ENCODE measurements around the gene TMEM61. TPM values are rescaled to one million over a fixed set of nuclear protein-coding genes. Genes with fewer than 3 reads are reported as not detected.

Gene TMEM61
- total RNA-seq, 1 donor from 2014 or later, result not detected

- Mint-ChIP-seq H3K9me3 (no peaks in the 10 kb centered on the region), H3K27me3 (ENCODE audit: insufficient read depth, low read depth) (peaks cover 14% of the 10 kb centered on the region), H3K4me3 (no peak overlapping the region), H3K4me1 (peaks cover 17% of the 10 kb centered on the region), H3K27ac (no peak overlapping the region), H3K36me3 (no peaks in the 10 kb centered on the region)
- Histone ChIP-seq H4K20me1 (ENCODE audit: low read depth) (no peaks in the 10 kb centered on the region), H2AFZ (replicated peaks) (no peak overlapping the region), H3K36me3 (no peaks in the 10 kb centered on the region), H3K4me3 (no peak overlapping the region), H3K9me3 (ENCODE audit: low read depth) (no peaks in the 10 kb centered on the region), H3K27me3 (peaks cover 11% of the 10 kb centered on the region), H3K79me2 (ENCODE audit: low read depth) (no peaks in the 10 kb centered on the region), H3K27ac (no peak overlapping the region), H3K4me2 (no peak overlapping the region), H3K9ac (no peak overlapping the region), H3K4me1 (no peaks in the 10 kb centered on the region), H3F3A (ENCODE audit: low read depth) (no peaks in the 10 kb centered on the region)
- TF ChIP-seq EZH2phosphoT487 (IDR thresholded peaks at IDR 0.05), result no peak
- no peak for TF ChIP-seq EZH2 (IDR thresholded peaks at IDR 0.05)
- no peak for TF ChIP-seq CTCF (IDR thresholded peaks at IDR 0.05)
- no peak for DNase-seq (ENCODE audit: low spot score)
These were observed 6.1 kb downstream of the TMEM61 start for GRCh38 chr1:54986533-54986932.

- no peaks in the 10 kb centered on the region for H3K9me3 ChIP-seq (ENCODE audit: low read depth)
- H3K27ac ChIP-seq, result no peak overlapping the region
- peaks cover 9% of the 10 kb centered on the region for H3K27me3 Mint-ChIP-seq (ENCODE audit: insufficient read depth, low read depth)
These were observed 7.0 kb downstream of the TMEM61 start for GRCh38 chr1:54987427-54987826.

GRCh38 chr1:54987919-54988705, 7.7 kb downstream of the TMEM61 start:
- H3K27ac ChIP-seq, result no peak overlapping the region
- no peaks in the 10 kb centered on the region for H3K4me1 ChIP-seq
- no peaks in the 10 kb centered on the region for H3K79me2 ChIP-seq (ENCODE audit: low read depth)
- no peak overlapping the region for H3K4me3 ChIP-seq
- H3K9ac ChIP-seq, result no peak overlapping the region
- no peaks in the 10 kb centered on the region for H3F3A ChIP-seq (ENCODE audit: low read depth)
- DNase-seq (ENCODE audit: low spot score), result no peak
- H3K27me3 ChIP-seq, result no peaks in the 10 kb centered on the region
- no peak for TF ChIP-seq EZH2phosphoT487 (IDR thresholded peaks at IDR 0.05)
- TF ChIP-seq CTCF (IDR thresholded peaks at IDR 0.05), result no peak
- no peak for TF ChIP-seq EZH2 (IDR thresholded peaks at IDR 0.05)
- Mint-ChIP-seq H3K9me3 (no peaks in the 10 kb centered on the region), H3K27me3 (ENCODE audit: insufficient read depth, low read depth) (peaks cover 9% of the 10 kb centered on the region), H3K4me1 (peaks cover 15% of the 10 kb centered on the region), H3K36me3 (no peaks in the 10 kb centered on the region), H3K4me3 (no peak overlapping the region), H3K27ac (no peak overlapping the region)
- no peak overlapping the region for H2AFZ ChIP-seq (replicated peaks)
- H3K9me3 ChIP-seq (ENCODE audit: low read depth), result no peaks in the 10 kb centered on the region
- H4K20me1 ChIP-seq (ENCODE audit: low read depth), result no peaks in the 10 kb centered on the region
- H3K36me3 ChIP-seq, result no peaks in the 10 kb centered on the region
- no peak overlapping the region for H3K4me2 ChIP-seq

More at GRCh38 chr1:54987427-54987826, 7.0 kb downstream of the TMEM61 start:
- Histone ChIP-seq H4K20me1 (ENCODE audit: low read depth) (no peaks in the 10 kb centered on the region), H3K27me3 (peaks cover 3% of the 10 kb centered on the region), H3K36me3 (no peaks in the 10 kb centered on the region), H3F3A (ENCODE audit: low read depth) (no peaks in the 10 kb centered on the region), H3K4me1 (no peaks in the 10 kb centered on the region), H2AFZ (replicated peaks) (no peak overlapping the region), H3K4me2 (no peak overlapping the region), H3K79me2 (ENCODE audit: low read depth) (no peaks in the 10 kb centered on the region), H3K9ac (no peak overlapping the region), H3K4me3 (no peak overlapping the region)
- Mint-ChIP-seq H3K36me3 (no peaks in the 10 kb centered on the region), H3K4me3 (no peak overlapping the region), H3K9me3 (no peaks in the 10 kb centered on the region), H3K4me1 (peaks cover 17% of the 10 kb centered on the region), H3K27ac (no peak overlapping the region)
- DNase-seq (ENCODE audit: low spot score), result no peak
- TF ChIP-seq EZH2phosphoT487 (IDR thresholded peaks at IDR 0.05) (no peak), CTCF (IDR thresholded peaks at IDR 0.05) (no peak), EZH2 (IDR thresholded peaks at IDR 0.05) (no peak)

Measured in neural progenitor cell (in vitro differentiated cells).